ENCODE data around the gene ZMIZ1. TPM values are rescaled to one million over a fixed set of nuclear protein-coding genes. Genes with fewer than 3 reads are reported as not detected.

The ZMIZ1 gene
- polyA plus RNA-seq, 3 donors from 2014 or later: 1.2 to 9.5 (median 1.8) TPM

- peak overlapping the region in 1 of 6 donors; percentile 51 for H3K27ac Mint-ChIP-seq
Observed at GRCh38 chr10:79191951-79192676, 123.3 kb downstream of the ZMIZ1 start.

GRCh38 chr10:79192677-79193003 is 123.9 kb downstream of the ZMIZ1 start:
- Mint-ChIP-seq H3K36me3 (no peaks in the 10 kb centered on the region), H3K27me3 (ENCODE audit: low read depth in 3 of 3) (peaks cover 1 to 3% (median 2%) of the 10 kb centered on the region in 3 donors), H3K4me1 (peaks cover 5 to 12% of the 10 kb centered on the region in 2 donors), H3K4me3 (no peak overlapping the region), H3K27ac (peak overlapping the region in 1 of 6 donors; percentile 51), H3K9me3 (peaks cover 0 to 3% (median 0%) of the 10 kb centered on the region in 6 donors)
- DNase-seq: no peak

More at GRCh38 chr10:79191951-79192676, 123.3 kb downstream of the ZMIZ1 start:
- Mint-ChIP-seq H3K4me3 (no peak overlapping the region), H3K4me1 (peaks cover 5 to 12% of the 10 kb centered on the region in 2 donors), H3K27me3 (ENCODE audit: low read depth in 3 of 3) (peaks cover 1 to 3% (median 2%) of the 10 kb centered on the region in 3 donors), H3K9me3 (peaks cover 0 to 3% (median 0%) of the 10 kb centered on the region in 6 donors), H3K36me3 (no peaks in the 10 kb centered on the region)
- no peak for DNase-seq

GRCh38 chr10:79193694-79194382 is 125.1 kb downstream of the ZMIZ1 start:
- no peak for DNase-seq
- Mint-ChIP-seq H3K27ac (no peak overlapping the region), H3K9me3 (peaks cover 0 to 3% (median 0%) of the 10 kb centered on the region in 6 donors), H3K27me3 (ENCODE audit: low read depth in 3 of 3) (peaks cover 1 to 3% (median 2%) of the 10 kb centered on the region in 3 donors), H3K36me3 (no peaks in the 10 kb centered on the region), H3K4me1 (peaks cover 5 to 12% of the 10 kb centered on the region in 2 donors), H3K4me3 (no peak overlapping the region)

- Mint-ChIP-seq H3K27me3 (ENCODE audit: low read depth in 3 of 3) (peaks cover 0 to 3% (median 2%) of the 10 kb centered on the region in 3 donors), H3K27ac (no peak overlapping the region), H3K4me1 (peaks cover 3 to 12% of the 10 kb centered on the region in 2 donors), H3K36me3 (no peaks in the 10 kb centered on the region), H3K4me3 (no peak overlapping the region), H3K9me3 (peaks cover 0 to 3% (median 0%) of the 10 kb centered on the region in 6 donors)
- DNase-seq: peak; percentile 61 to 74 (median 70)
Observed at GRCh38 chr10:79195091-79195923, 126.5 kb downstream of the ZMIZ1 start.

- Mint-ChIP-seq H3K9me3 (peaks cover 0 to 3% (median 0%) of the 10 kb centered on the region in 6 donors), H3K27me3 (ENCODE audit: low read depth in 3 of 3) (peaks cover 0 to 3% (median 2%) of the 10 kb centered on the region in 3 donors), H3K27ac (no peak overlapping the region), H3K36me3 (no peaks in the 10 kb centered on the region), H3K4me1 (peaks cover 3 to 9% of the 10 kb centered on the region in 2 donors), H3K4me3 (no peak overlapping the region)
- DNase-seq: peak; percentile 61 to 69 (median 66)
Observed at GRCh38 chr10:79196470-79197461, 128.0 kb downstream of the ZMIZ1 start.

GRCh38 chr10:79197558-79197957 is 128.8 kb downstream of the ZMIZ1 start:
- H3K27ac Mint-ChIP-seq: no peak overlapping the region
- H3K36me3 Mint-ChIP-seq: peaks cover 0 to 3% (median 0%) of the 10 kb centered on the region in 3 donors
- no peak for DNase-seq
- no peak overlapping the region for H3K4me3 Mint-ChIP-seq
- H3K4me1 Mint-ChIP-seq: peaks cover 3 to 6% of the 10 kb centered on the region in 2 donors
- H3K9me3 Mint-ChIP-seq: peaks cover 0 to 3% (median 0%) of the 10 kb centered on the region in 6 donors
- peaks cover 0 to 3% (median 2%) of the 10 kb centered on the region in 3 donors for H3K27me3 Mint-ChIP-seq (ENCODE audit: low read depth in 3 of 3)

GRCh38 chr10:79200346-79200745 is 131.6 kb downstream of the ZMIZ1 start:
- peaks cover 0 to 2% (median 0%) of the 10 kb centered on the region in 3 donors for H3K27me3 Mint-ChIP-seq (ENCODE audit: low read depth in 3 of 3)
- H3K9me3 Mint-ChIP-seq: peaks cover 0 to 3% (median 0%) of the 10 kb centered on the region in 6 donors
- H3K27ac Mint-ChIP-seq: no peak overlapping the region
- H3K36me3 Mint-ChIP-seq: peaks cover 0 to 16% (median 16%) of the 10 kb centered on the region in 3 donors
- H3K4me3 Mint-ChIP-seq: no peak overlapping the region
- no peak for DNase-seq
- H3K4me1 Mint-ChIP-seq: peaks cover 2 to 4% of the 10 kb centered on the region in 2 donors

GRCh38 chr10:79201706-79202105 is 132.9 kb downstream of the ZMIZ1 start:
- Mint-ChIP-seq H3K27me3 (ENCODE audit: low read depth in 3 of 3) (no peaks in the 10 kb centered on the region), H3K4me3 (no peak overlapping the region), H3K4me1 (no peaks in the 10 kb centered on the region), H3K27ac (no peak overlapping the region), H3K9me3 (no peaks in the 10 kb centered on the region), H3K36me3 (peaks cover 0 to 16% (median 16%) of the 10 kb centered on the region in 3 donors)
- no peak for DNase-seq

GRCh38 chr10:79202188-79203013 is 133.6 kb downstream of the ZMIZ1 start:
- peaks cover 0 to 16% (median 16%) of the 10 kb centered on the region in 3 donors for H3K36me3 Mint-ChIP-seq
- DNase-seq: peak in 1 of 3 donors; percentile 10
- no peaks in the 10 kb centered on the region for H3K9me3 Mint-ChIP-seq
- no peaks in the 10 kb centered on the region for H3K4me1 Mint-ChIP-seq
- no peaks in the 10 kb centered on the region for H3K27me3 Mint-ChIP-seq (ENCODE audit: low read depth in 3 of 3)
- no peak overlapping the region for H3K27ac Mint-ChIP-seq
- H3K4me3 Mint-ChIP-seq: no peak overlapping the region

GRCh38 chr10:79203014-79203644 is 134.4 kb downstream of the ZMIZ1 start:
- H3K4me3 Mint-ChIP-seq: no peak overlapping the region

GRCh38 chr10:79203833-79204232 is 135.1 kb downstream of the ZMIZ1 start:
- Mint-ChIP-seq H3K9me3 (no peaks in the 10 kb centered on the region), H3K4me3 (no peak overlapping the region), H3K36me3 (peaks cover 0 to 18% (median 16%) of the 10 kb centered on the region in 3 donors), H3K27ac (no peak overlapping the region), H3K4me1 (no peaks in the 10 kb centered on the region), H3K27me3 (ENCODE audit: low read depth in 3 of 3) (peaks cover 0 to 3% (median 0%) of the 10 kb centered on the region in 3 donors)
- no peak for DNase-seq

More at GRCh38 chr10:79203014-79203644, 134.4 kb downstream of the ZMIZ1 start:
- Mint-ChIP-seq H3K36me3 (peaks cover 0 to 16% (median 16%) of the 10 kb centered on the region in 3 donors), H3K27me3 (ENCODE audit: low read depth in 3 of 3) (peaks cover 0 to 2% (median 0%) of the 10 kb centered on the region in 3 donors), H3K27ac (no peak overlapping the region), H3K9me3 (no peaks in the 10 kb centered on the region), H3K4me1 (no peaks in the 10 kb centered on the region)
- no peak for DNase-seq

Data from immature natural killer cell (primary cell).